ENCODE measurements around the gene RYR1. TPM values are rescaled to one million over a fixed set of nuclear protein-coding genes. Genes with fewer than 3 reads are reported as not detected.
A peak's percentile ranks its signal among the peaks of the same experiment; 100 is the strongest.

The RYR1 gene
- total and polyA plus RNA-seq, 2 experiments from 2014 or later: 0.07 to 0.21 TPM

GRCh38 chr19:38389101-38389925 lies 44.2 kb upstream of the RYR1 start:
- peak overlapping the region; percentile 94 for H3K4me2 ChIP-seq

GRCh38 chr19:38389957-38390924 lies 43.2 kb upstream of the RYR1 start:
- WGBS (ENCODE audit: low lambda C conversion rate, missing lambda C conversion rate): 80% methylated on average over 13 of the region's 22 CpGs
- Histone ChIP-seq H3K4me1 (ENCODE audit: insufficient read depth) (peaks cover 12% of the 10 kb centered on the region), H3K27ac (no peak overlapping the region), H3K4me3 (no peak overlapping the region), H3K4me2 (peak overlapping the region; percentile 94), H2AFZ (no peak overlapping the region), H3K79me2 (no peaks in the 10 kb centered on the region), H3K27me3 (no peaks in the 10 kb centered on the region), H3K9me3 (ENCODE audit: low read depth) (no peaks in the 10 kb centered on the region), H3K36me3 (replicated peaks; ENCODE audit: insufficient read depth, low read depth) (no peaks in the 10 kb centered on the region), H4K20me1 (ENCODE audit: insufficient read depth, poor library complexity, severe bottlenecking) (no peaks in the 10 kb centered on the region), H3K9me2 (replicated peaks; ENCODE audit: insufficient read depth) (no peaks in the 10 kb centered on the region)
- no peak for DNase-seq (ENCODE audit: low spot score)
- TF ChIP-seq CTCF (IDR thresholded peaks at IDR 0.05; ENCODE audit: poor library complexity): no peak
- no peak for TF ChIP-seq EZH2phosphoT487 (IDR thresholded peaks at IDR 0.05; ENCODE audit: low read depth, severe bottlenecking, unreplicated experiment)
- no peak for TF ChIP-seq EZH2 (IDR thresholded peaks at IDR 0.05; ENCODE audit: borderline replicate concordance)

More at GRCh38 chr19:38389101-38389925, 44.2 kb upstream of the RYR1 start:
- Histone ChIP-seq H3K27ac (peak overlapping the region; percentile 42), H3K36me3 (replicated peaks; ENCODE audit: insufficient read depth, low read depth) (no peaks in the 10 kb centered on the region), H4K20me1 (ENCODE audit: insufficient read depth, poor library complexity, severe bottlenecking) (no peaks in the 10 kb centered on the region), H2AFZ (peak overlapping the region; percentile 70), H3K9me3 (ENCODE audit: low read depth) (no peaks in the 10 kb centered on the region), H3K27me3 (no peaks in the 10 kb centered on the region), H3K9me2 (replicated peaks; ENCODE audit: insufficient read depth) (no peaks in the 10 kb centered on the region), H3K4me1 (ENCODE audit: insufficient read depth) (peaks cover 12% of the 10 kb centered on the region), H3K79me2 (no peaks in the 10 kb centered on the region), H3K4me3 (peak overlapping the region; percentile 77)
- peak; percentile 58 for DNase-seq (ENCODE audit: low spot score)
- TF ChIP-seq EZH2phosphoT487 (IDR thresholded peaks at IDR 0.05; ENCODE audit: low read depth, severe bottlenecking, unreplicated experiment) (no peak), CTCF (IDR thresholded peaks at IDR 0.05; ENCODE audit: poor library complexity) (no peak), EZH2 (IDR thresholded peaks at IDR 0.05; ENCODE audit: borderline replicate concordance) (no peak)
- WGBS (ENCODE audit: low lambda C conversion rate, missing lambda C conversion rate): 5% methylated on average over 25 of the region's 28 CpGs

- Histone ChIP-seq H3K79me2 (no peaks in the 10 kb centered on the region), H3K9me3 (ENCODE audit: low read depth) (no peaks in the 10 kb centered on the region), H2AFZ (no peak overlapping the region), H3K27me3 (no peaks in the 10 kb centered on the region), H4K20me1 (ENCODE audit: insufficient read depth, poor library complexity, severe bottlenecking) (no peaks in the 10 kb centered on the region), H3K9me2 (replicated peaks; ENCODE audit: insufficient read depth) (no peaks in the 10 kb centered on the region), H3K4me1 (ENCODE audit: insufficient read depth) (peaks cover 3% of the 10 kb centered on the region), H3K4me2 (no peak overlapping the region), H3K27ac (no peak overlapping the region), H3K36me3 (replicated peaks; ENCODE audit: insufficient read depth, low read depth) (no peaks in the 10 kb centered on the region), H3K4me3 (no peak overlapping the region)
- DNase-seq (ENCODE audit: low spot score): no peak
- TF ChIP-seq EZH2phosphoT487 (IDR thresholded peaks at IDR 0.05; ENCODE audit: low read depth, severe bottlenecking, unreplicated experiment) (no peak), EZH2 (IDR thresholded peaks at IDR 0.05; ENCODE audit: borderline replicate concordance) (no peak), CTCF (IDR thresholded peaks at IDR 0.05; ENCODE audit: poor library complexity) (no peak)
- WGBS (ENCODE audit: low lambda C conversion rate, missing lambda C conversion rate): 54% methylated on average over 8 of the region's 8 CpGs
Measured at GRCh38 chr19:38391911-38392464, 41.5 kb upstream of the RYR1 start.

Measured in hepatocyte (in vitro differentiated cells).